ENCODE measurements around the gene MNDA.

DNA sequence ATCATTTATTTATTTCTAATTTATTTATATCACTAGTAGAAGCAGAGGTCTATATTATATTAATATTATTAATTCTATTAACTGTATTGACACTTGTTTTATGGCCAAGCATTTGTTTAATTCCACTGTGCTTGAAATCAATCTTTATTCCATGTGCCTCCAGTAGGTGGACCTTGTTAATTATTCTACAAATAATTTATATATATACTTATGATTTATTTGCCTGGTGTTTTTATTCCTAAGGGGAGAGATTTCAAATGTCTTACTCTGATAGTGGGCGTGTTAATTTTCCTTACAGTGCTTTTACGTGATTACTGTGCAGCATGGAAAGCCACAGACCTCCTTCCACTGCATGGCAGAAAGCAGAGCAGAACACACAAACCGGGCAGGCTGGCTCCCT lies 32.6 kb upstream of the MNDA start:
- TF ChIP-seq FOSL1 (IDR thresholded peaks at IDR 0.05; ENCODE audit: insufficient read depth, low read depth, low read length), result no peak
- TF ChIP-seq, protein P1, sequence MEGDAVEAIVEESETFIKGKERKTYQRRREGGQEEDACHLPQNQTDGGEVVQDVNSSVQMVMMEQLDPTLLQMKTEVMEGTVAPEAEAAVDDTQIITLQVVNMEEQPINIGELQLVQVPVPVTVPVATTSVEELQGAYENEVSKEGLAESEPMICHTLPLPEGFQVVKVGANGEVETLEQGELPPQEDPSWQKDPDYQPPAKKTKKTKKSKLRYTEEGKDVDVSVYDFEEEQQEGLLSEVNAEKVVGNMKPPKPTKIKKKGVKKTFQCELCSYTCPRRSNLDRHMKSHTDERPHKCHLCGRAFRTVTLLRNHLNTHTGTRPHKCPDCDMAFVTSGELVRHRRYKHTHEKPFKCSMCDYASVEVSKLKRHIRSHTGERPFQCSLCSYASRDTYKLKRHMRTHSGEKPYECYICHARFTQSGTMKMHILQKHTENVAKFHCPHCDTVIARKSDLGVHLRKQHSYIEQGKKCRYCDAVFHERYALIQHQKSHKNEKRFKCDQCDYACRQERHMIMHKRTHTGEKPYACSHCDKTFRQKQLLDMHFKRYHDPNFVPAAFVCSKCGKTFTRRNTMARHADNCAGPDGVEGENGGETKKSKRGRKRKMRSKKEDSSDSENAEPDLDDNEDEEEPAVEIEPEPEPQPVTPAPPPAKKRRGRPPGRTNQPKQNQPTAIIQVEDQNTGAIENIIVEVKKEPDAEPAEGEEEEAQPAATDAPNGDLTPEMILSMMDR (IDR thresholded peaks at IDR 0.05; ENCODE audit: control extremely low read depth in 1 of 3, insufficient read depth in 1 of 3, low read depth in 1 of 3, low read length in 3 of 3), result no peak
- TF ChIP-seq SP1 (IDR thresholded peaks at IDR 0.05; ENCODE audit: low read depth, low read length), result no peak
- TF ChIP-seq POLR2A (IDR thresholded peaks at IDR 0.05; ENCODE audit: control extremely low read depth in 1 of 2, low read depth in 2 of 2, low read length in 2 of 2), result no peak
- no peak for TF ChIP-seq JUND (IDR thresholded peaks at IDR 0.05; ENCODE audit: low read length)
- no peak for TF ChIP-seq KDM1A (IDR thresholded peaks at IDR 0.05; ENCODE audit: borderline replicate concordance, low read length)
- TF ChIP-seq RFX5 (IDR thresholded peaks at IDR 0.05; ENCODE audit: borderline replicate concordance, low read depth, low read length), result no peak
- TF ChIP-seq EP300 (IDR thresholded peaks at IDR 0.05; ENCODE audit: borderline replicate concordance in 1 of 2, low read depth in 2 of 2, low read length in 2 of 2), result no peak
- TF ChIP-seq TAF1 (IDR thresholded peaks at IDR 0.05; ENCODE audit: low read depth, low read length), result no peak
- TF ChIP-seq BACH1 (IDR thresholded peaks at IDR 0.05; ENCODE audit: low read length), result no peak
- no peak for TF ChIP-seq SIN3A (conservative IDR thresholded peaks at IDR 0.05 in 1 of 2, IDR thresholded peaks at IDR 0.05 in 1 of 2; ENCODE audit: low read depth in 1 of 2, low read length in 2 of 2)
- TF ChIP-seq MAFK (IDR thresholded peaks at IDR 0.05; ENCODE audit: low read depth, low read length), result no peak
- no peak for TF ChIP-seq RAD21 (IDR thresholded peaks at IDR 0.05 in 1 of 2, conservative IDR thresholded peaks at IDR 0.05 in 1 of 2; ENCODE audit: low read depth in 2 of 2, low read length in 2 of 2)
- no peak for TF ChIP-seq CBX5 (IDR thresholded peaks at IDR 0.05; ENCODE audit: low read depth, low read length)
